GM12891 (cell line): ENCODE measurements around the gene GABBR2.

Source experiments
- PAX5 ChIP-seq: IDR thresholded peaks from 2 replicates; pipeline ENCODE4 v1.6.1; 2011; ENCODE audit warnings: low read length, moderate library complexity, mild to moderate bottlenecking; ENCODE audit not compliant: insufficient read depth, severe bottlenecking
- POLR2A ChIP-seq: IDR thresholded peaks from 2 replicates; pipeline ENCODE4 v1.6.1; 2011; ENCODE audit warnings: low read depth, low read length, control low read depth
- TAF1 ChIP-seq: IDR thresholded peaks from 2 replicates; pipeline ENCODE4 v1.6.1; 2011; ENCODE audit warnings: low read depth, low read length, control low read depth

DNA sequence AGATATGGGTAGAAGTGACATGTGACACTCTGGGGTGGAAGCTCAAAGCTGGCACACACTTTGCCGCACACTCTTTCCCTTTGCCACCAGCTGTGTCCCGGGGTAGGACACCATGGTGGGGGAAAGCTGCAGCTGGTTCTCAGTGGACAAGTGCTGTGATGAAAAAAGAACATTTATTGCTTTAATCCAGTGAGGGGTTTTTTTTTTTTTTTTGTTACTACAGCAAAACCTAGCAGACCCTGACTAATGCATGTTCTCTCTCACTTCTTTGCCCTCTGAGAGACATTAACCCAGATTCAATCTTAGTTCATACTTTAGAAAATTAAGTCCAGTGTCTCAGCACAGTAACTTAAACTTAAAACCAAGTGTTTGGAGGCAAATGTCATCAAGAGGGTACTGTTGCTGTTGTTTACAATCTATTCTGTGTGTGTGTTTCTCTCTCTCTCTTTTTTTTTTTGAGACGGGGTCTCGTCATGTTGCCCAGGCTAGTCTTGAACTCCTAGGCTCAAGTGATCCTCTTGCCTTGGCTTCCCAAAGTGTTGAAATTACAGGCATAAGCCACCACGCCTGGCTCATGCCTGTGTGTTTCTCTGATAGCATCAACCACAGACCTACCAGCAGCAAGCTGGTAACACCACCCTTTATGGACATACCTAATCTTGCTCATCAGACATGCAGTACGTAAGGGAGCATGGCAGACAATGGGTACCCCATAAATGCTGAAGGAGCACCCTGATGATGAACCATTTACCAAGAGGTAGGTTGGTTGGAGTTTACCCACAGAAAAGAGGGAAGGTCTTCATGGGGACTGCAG is 368.5 kb downstream of the GABBR2 start:
- TF ChIP-seq POLR2A (no peak), TAF1 (no peak), PAX5 (no peak)
